ENCODE data around the gene ATP9B.

Gene ATP9B, protein sequence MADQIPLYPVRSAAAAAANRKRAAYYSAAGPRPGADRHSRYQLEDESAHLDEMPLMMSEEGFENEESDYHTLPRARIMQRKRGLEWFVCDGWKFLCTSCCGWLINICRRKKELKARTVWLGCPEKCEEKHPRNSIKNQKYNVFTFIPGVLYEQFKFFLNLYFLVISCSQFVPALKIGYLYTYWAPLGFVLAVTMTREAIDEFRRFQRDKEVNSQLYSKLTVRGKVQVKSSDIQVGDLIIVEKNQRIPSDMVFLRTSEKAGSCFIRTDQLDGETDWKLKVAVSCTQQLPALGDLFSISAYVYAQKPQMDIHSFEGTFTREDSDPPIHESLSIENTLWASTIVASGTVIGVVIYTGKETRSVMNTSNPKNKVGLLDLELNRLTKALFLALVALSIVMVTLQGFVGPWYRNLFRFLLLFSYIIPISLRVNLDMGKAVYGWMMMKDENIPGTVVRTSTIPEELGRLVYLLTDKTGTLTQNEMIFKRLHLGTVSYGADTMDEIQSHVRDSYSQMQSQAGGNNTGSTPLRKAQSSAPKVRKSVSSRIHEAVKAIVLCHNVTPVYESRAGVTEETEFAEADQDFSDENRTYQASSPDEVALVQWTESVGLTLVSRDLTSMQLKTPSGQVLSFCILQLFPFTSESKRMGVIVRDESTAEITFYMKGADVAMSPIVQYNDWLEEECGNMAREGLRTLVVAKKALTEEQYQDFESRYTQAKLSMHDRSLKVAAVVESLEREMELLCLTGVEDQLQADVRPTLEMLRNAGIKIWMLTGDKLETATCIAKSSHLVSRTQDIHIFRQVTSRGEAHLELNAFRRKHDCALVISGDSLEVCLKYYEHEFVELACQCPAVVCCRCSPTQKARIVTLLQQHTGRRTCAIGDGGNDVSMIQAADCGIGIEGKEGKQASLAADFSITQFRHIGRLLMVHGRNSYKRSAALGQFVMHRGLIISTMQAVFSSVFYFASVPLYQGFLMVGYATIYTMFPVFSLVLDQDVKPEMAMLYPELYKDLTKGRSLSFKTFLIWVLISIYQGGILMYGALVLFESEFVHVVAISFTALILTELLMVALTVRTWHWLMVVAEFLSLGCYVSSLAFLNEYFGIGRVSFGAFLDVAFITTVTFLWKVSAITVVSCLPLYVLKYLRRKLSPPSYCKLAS

DNA sequence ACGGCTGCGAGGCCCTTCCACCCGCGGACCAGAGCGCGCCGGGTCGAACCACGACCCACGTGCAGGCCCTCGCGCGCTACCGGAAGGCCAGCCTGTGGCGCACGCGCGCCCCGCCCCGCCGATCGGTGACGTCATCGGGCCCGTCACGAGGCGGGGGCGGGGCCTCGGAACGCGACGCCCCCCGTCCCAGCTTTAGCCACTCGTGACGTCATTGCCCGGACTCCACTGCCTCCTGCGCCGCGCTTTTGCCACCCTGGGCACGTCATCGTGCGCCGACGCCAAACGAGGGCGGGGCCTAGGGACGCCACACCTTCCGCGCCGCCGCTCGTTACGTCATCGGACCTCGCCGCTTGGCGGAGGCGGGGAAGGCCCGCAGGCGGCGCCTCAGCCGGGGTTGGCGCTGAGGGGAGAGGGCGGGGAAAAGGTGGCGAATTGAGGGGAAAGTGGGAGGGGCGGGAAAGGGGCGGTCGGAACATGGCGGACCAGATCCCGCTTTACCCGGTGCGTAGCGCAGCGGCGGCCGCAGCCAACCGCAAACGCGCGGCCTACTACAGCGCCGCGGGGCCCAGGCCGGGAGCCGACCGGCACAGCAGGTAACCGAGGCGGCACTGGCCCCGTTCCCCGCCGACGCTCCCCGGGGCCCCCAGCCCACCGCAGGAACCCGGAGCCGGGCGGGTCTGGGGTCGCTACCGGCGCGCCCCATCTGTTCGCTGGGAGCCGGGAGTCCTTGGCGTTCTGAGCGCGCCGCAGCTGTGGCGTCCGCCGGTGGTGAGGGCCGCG is at the start of gene ATP9B:
Gene ATP9B (plus strand): TSS at position 458 of the 780 bp plus-strand sequence. CDS start 17 bp downstream, at position 475.
- Histone ChIP-seq H3K4me3 (replicated peaks; ENCODE audit: low read depth, low read length) (peak within 1 kb of the TSS; percentile 91), H3K27me3 (replicated peaks; ENCODE audit: control insufficient read depth, insufficient read depth, low read length) (no peaks in the 10 kb centered on the region), H3K36me3 (ENCODE audit: control insufficient read depth, insufficient read depth, low read length) (no peaks in the 10 kb centered on the region)
- TF ChIP-seq, protein P1, sequence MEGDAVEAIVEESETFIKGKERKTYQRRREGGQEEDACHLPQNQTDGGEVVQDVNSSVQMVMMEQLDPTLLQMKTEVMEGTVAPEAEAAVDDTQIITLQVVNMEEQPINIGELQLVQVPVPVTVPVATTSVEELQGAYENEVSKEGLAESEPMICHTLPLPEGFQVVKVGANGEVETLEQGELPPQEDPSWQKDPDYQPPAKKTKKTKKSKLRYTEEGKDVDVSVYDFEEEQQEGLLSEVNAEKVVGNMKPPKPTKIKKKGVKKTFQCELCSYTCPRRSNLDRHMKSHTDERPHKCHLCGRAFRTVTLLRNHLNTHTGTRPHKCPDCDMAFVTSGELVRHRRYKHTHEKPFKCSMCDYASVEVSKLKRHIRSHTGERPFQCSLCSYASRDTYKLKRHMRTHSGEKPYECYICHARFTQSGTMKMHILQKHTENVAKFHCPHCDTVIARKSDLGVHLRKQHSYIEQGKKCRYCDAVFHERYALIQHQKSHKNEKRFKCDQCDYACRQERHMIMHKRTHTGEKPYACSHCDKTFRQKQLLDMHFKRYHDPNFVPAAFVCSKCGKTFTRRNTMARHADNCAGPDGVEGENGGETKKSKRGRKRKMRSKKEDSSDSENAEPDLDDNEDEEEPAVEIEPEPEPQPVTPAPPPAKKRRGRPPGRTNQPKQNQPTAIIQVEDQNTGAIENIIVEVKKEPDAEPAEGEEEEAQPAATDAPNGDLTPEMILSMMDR (IDR thresholded peaks at IDR 0.05; ENCODE audit: insufficient read depth, low read length, poor library complexity, severe bottlenecking): no peak
- DNase-seq (ENCODE audit: extremely low read depth, insufficient read length): peak; percentile 99

DNA sequence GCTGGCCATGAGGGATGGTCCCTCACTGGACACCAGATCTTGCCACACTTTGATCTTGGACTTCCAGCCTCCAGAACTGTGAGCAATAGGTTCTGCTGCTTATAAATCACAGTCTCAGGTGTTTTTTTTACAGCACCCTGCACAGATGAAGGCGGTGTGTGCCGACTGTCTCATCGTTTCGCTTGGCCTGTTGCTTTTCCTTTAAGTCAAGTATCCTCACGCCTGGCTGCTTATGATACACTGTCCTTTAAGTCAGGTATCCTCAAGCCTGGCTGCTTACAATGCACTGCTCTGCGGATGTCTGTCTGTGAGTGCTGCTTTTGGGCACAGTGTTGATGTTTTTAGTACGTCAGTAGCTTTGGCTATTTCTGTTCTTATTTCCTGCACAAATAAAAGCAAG is 49.3 kb upstream of the ATP9B start:
- DNase-seq (ENCODE audit: extremely low read depth, insufficient read length): no peak
- Histone ChIP-seq H3K4me3 (replicated peaks; ENCODE audit: low read depth, low read length) (no peak overlapping the region), H3K27me3 (replicated peaks; ENCODE audit: control insufficient read depth, insufficient read depth, low read length) (no peaks in the 10 kb centered on the region), H3K36me3 (ENCODE audit: control insufficient read depth, insufficient read depth, low read length) (no peaks in the 10 kb centered on the region)
- TF ChIP-seq, protein P1 (IDR thresholded peaks at IDR 0.05; ENCODE audit: insufficient read depth, low read length, poor library complexity, severe bottlenecking): no peak

DNA sequence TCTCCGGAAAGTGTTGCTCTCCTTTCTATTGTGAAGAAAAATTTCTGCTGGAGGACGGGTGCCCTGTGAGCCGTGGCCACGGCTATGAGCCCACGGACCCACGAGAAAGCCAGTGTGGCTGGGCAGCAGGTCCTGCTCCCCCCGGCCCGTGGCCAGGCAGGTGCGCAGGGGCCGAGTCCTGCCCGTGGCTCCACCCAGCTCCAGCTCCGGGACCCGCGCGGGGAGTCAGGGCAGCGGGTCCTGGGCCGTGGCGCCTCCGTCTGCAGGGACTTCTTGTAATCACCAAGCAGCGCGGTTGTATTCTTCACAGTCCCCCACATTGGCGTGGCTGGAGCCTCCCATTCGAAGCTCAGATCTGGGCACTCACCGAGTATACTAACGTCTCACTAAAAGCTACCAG is 46.6 kb upstream of the ATP9B start:
- Histone ChIP-seq H3K36me3 (ENCODE audit: control insufficient read depth, insufficient read depth, low read length) (no peaks in the 10 kb centered on the region), H3K4me3 (replicated peaks; ENCODE audit: low read depth, low read length) (no peak overlapping the region), H3K27me3 (replicated peaks; ENCODE audit: control insufficient read depth, insufficient read depth, low read length) (no peaks in the 10 kb centered on the region)
- DNase-seq (ENCODE audit: extremely low read depth, insufficient read length): no peak
- TF ChIP-seq, protein P1 (IDR thresholded peaks at IDR 0.05; ENCODE audit: insufficient read depth, low read length, poor library complexity, severe bottlenecking): no peak

DNA sequence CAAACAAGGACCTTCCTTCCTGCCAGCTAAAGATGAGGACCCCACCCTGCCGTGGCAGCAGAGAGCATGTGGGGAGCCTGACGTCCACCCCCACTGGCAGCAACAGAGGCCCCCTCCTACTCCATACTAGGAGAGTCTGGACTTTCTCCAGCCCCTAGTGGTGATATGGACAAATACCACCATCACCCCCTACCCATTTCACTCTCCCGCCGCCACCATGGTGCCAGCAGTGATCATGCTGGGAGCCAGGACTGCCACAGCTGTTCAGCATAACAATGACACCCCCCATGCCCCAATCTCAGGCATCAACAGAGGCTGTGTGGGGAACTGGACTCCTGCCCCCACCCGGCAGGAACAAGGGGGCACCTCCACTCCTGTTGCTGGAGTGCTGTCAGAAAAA is 42.7 kb upstream of the ATP9B start:
- TF ChIP-seq, protein P1 (IDR thresholded peaks at IDR 0.05; ENCODE audit: insufficient read depth, low read length, poor library complexity, severe bottlenecking): no peak
- H3K27me3 ChIP-seq (replicated peaks; ENCODE audit: control insufficient read depth, insufficient read depth, low read length): no peaks in the 10 kb centered on the region
- no peak for DNase-seq (ENCODE audit: extremely low read depth, insufficient read length)
- no peak overlapping the region for H3K4me3 ChIP-seq (replicated peaks; ENCODE audit: low read depth, low read length)
- no peaks in the 10 kb centered on the region for H3K36me3 ChIP-seq (ENCODE audit: control insufficient read depth, insufficient read depth, low read length)

DNA sequence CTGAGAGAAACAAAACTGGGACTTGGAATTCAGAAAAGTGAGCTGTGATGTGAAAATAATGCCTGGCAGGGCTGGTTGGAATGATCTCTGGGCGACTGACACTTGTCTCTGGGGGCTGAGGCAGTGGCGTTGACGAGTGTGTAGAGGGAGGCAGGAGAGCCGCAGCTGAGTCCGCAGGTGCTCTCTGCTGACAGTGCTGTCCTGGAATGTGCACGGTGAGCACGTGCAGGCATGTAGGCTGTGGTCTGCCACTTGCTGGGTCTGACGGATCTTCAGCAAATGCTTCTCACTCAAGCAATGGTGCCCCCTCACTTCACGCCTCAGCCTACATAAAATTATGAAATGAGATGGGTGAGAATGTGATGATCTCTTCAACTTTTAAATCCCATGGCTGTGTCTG is 38.5 kb upstream of the ATP9B start:
- no peak for DNase-seq (ENCODE audit: extremely low read depth, insufficient read length)
- TF ChIP-seq, protein P1 (IDR thresholded peaks at IDR 0.05; ENCODE audit: insufficient read depth, low read length, poor library complexity, severe bottlenecking): no peak
- H3K4me3 ChIP-seq (replicated peaks; ENCODE audit: low read depth, low read length): no peak overlapping the region
- H3K36me3 ChIP-seq (ENCODE audit: control insufficient read depth, insufficient read depth, low read length): no peaks in the 10 kb centered on the region
- H3K27me3 ChIP-seq (replicated peaks; ENCODE audit: control insufficient read depth, insufficient read depth, low read length): no peaks in the 10 kb centered on the region

All from GM06990 (cell line).